Coronary artery (tissue), 2 donors: ENCODE data around the gene MAPK4.

ENCODE experiments used
- DNase-seq: peaks from one replicate; pipeline ENCODE4 v3.0.0-alpha.2; 2017; ENCODE audit warnings: low spot score
- H3K27ac ChIP-seq, 2 donors: fragments of 200-600 bp; sonication (generic); one replicate each; pipeline ENCODE4 v1.5.1; 2016 to 2019
- H3K4me3 ChIP-seq: fragments of 200-600 bp; sonication (generic); 2 replicates; pipeline ENCODE4 v1.5.1; 2016; ENCODE audit warnings: mild to moderate bottlenecking, moderate library complexity
- CTCF ChIP-seq: fragments of 200-600 bp; sonication (generic); IDR thresholded peaks from one replicate; pipeline ENCODE4 v1.5.1; 2019; ENCODE audit warnings: antibody characterized with exemption

The MAPK4 gene

GRCh38 chr18:50724751-50725151 lies 164.9 kb downstream of the MAPK4 start:
- no peak overlapping the region for H3K27ac ChIP-seq
- no peak for TF ChIP-seq CTCF
- no peak for DNase-seq
- no peak overlapping the region for H3K4me3 ChIP-seq

- TF ChIP-seq CTCF: no peak
- Histone ChIP-seq H3K4me3 (no peak overlapping the region), H3K27ac (no peak overlapping the region)
- DNase-seq: no peak
Measured at GRCh38 chr18:50726960-50727589, 167.2 kb downstream of the MAPK4 start.

GRCh38 chr18:50727721-50728471 lies 168.0 kb downstream of the MAPK4 start:
- DNase-seq: no peak
- no peak for TF ChIP-seq CTCF
- H3K4me3 ChIP-seq: no peak overlapping the region
- H3K27ac ChIP-seq: no peak overlapping the region

- H3K4me3 ChIP-seq: no peak overlapping the region
- no peak for DNase-seq
- H3K27ac ChIP-seq: no peak overlapping the region
- no peak for TF ChIP-seq CTCF
Measured at GRCh38 chr18:50729376-50729775, 169.5 kb downstream of the MAPK4 start.

GRCh38 chr18:50729986-50730385 lies 170.1 kb downstream of the MAPK4 start:
- no peak overlapping the region for H3K27ac ChIP-seq
- H3K4me3 ChIP-seq: no peak overlapping the region
- DNase-seq: no peak
- TF ChIP-seq CTCF: no peak

- no peak for DNase-seq
- no peak overlapping the region for H3K4me3 ChIP-seq
- no peak overlapping the region for H3K27ac ChIP-seq
- no peak for TF ChIP-seq CTCF
Measured at GRCh38 chr18:50734342-50734741, 174.5 kb downstream of the MAPK4 start.

GRCh38 chr18:50734886-50735285 lies 175.0 kb downstream of the MAPK4 start:
- no peak for TF ChIP-seq CTCF
- no peak for DNase-seq
- no peak overlapping the region for H3K4me3 ChIP-seq
- no peak overlapping the region for H3K27ac ChIP-seq
